KMS-11 (cell line): Measurements from ENCODE around the gene RIN1.

Source experiments
- H2AFZ ChIP-seq: fragments of 200-600 bp; sonication (generic); 2 replicates; pipeline ENCODE4 v1.6.1; 2016; ENCODE audit warnings: antibody characterized with exemption, mixed run types, low read depth
- H3K27ac ChIP-seq: fragments of 200-600 bp; sonication (generic); 2 replicates; pipeline ENCODE4 v1.6.1; 2016; ENCODE audit warnings: mild to moderate bottlenecking, mixed run types
- H3K27me3 ChIP-seq: fragments of 200-600 bp; sonication (generic); 2 replicates; pipeline ENCODE4 v1.6.1; 2017; ENCODE audit warnings: mild to moderate bottlenecking, low read depth, mixed run types, moderate library complexity; ENCODE audit not compliant: insufficient read depth
- H3K36me3 ChIP-seq: fragments of 200-600 bp; sonication (generic); 2 replicates; pipeline ENCODE4 v1.6.1; 2017; ENCODE audit warnings: mild to moderate bottlenecking, mixed run types; ENCODE audit not compliant: insufficient read depth
- H3K4me1 ChIP-seq: fragments of 200-600 bp; sonication (generic); 2 replicates; pipeline ENCODE4 v1.6.1; 2016; ENCODE audit warnings: mild to moderate bottlenecking, low read depth, mixed run types; ENCODE audit not compliant: poor library complexity, severe bottlenecking
- H3K4me2 ChIP-seq: fragments of 200-600 bp; sonication (generic); 2 replicates; pipeline ENCODE4 v1.7.0; 2016; ENCODE audit warnings: mild to moderate bottlenecking, mixed run types
- H3K4me3 ChIP-seq: fragments of 200-600 bp; sonication (generic); IDR thresholded peaks from 2 replicates; pipeline ENCODE4 v1.6.1; 2017; ENCODE audit warnings: low read depth, low read length, mixed read lengths; ENCODE audit not compliant: insufficient read depth
- H3K79me2 ChIP-seq: fragments of 200-600 bp; sonication (generic); 2 replicates; pipeline ENCODE4 v1.6.1; 2016; ENCODE audit warnings: low read depth, mixed run types; ENCODE audit not compliant: insufficient read depth
- H3K9ac ChIP-seq: fragments of 200-600 bp; sonication (generic); 2 replicates; pipeline ENCODE4 v1.6.1; 2016; ENCODE audit warnings: mild to moderate bottlenecking, mixed run types
- H4K20me1 ChIP-seq: fragments of 200-600 bp; sonication (generic); 2 replicates; pipeline ENCODE4 v1.6.1; 2016; ENCODE audit warnings: mild to moderate bottlenecking, mixed run types; ENCODE audit not compliant: insufficient read depth
- TF ChIP-seq, protein P1 (sequence below): fragments of 200-600 bp; sonication (generic); conservative IDR thresholded peaks from 2 replicates; pipeline ENCODE4 v1.6.1; 2017; ENCODE audit warnings: low read depth, mild to moderate bottlenecking, antibody characterized with exemption, low read length, moderate library complexity, mixed read lengths

The RIN1 gene

GRCh38 chr11:66338276-66339161 is 2.3 kb upstream of the RIN1 start:
- no peak overlapping the region for H3K4me2 ChIP-seq
- peaks cover 8% of the 10 kb centered on the region for H3K4me1 ChIP-seq
- no peak overlapping the region for H3K9ac ChIP-seq
- no peaks in the 10 kb centered on the region for H4K20me1 ChIP-seq
- no peak overlapping the region for H3K4me3 ChIP-seq
- H3K27ac ChIP-seq = no peak overlapping the region
- H3K79me2 ChIP-seq = peaks cover 6% of the 10 kb centered on the region; the same call in 1 of the 2 replicates
- TF ChIP-seq, protein P1, sequence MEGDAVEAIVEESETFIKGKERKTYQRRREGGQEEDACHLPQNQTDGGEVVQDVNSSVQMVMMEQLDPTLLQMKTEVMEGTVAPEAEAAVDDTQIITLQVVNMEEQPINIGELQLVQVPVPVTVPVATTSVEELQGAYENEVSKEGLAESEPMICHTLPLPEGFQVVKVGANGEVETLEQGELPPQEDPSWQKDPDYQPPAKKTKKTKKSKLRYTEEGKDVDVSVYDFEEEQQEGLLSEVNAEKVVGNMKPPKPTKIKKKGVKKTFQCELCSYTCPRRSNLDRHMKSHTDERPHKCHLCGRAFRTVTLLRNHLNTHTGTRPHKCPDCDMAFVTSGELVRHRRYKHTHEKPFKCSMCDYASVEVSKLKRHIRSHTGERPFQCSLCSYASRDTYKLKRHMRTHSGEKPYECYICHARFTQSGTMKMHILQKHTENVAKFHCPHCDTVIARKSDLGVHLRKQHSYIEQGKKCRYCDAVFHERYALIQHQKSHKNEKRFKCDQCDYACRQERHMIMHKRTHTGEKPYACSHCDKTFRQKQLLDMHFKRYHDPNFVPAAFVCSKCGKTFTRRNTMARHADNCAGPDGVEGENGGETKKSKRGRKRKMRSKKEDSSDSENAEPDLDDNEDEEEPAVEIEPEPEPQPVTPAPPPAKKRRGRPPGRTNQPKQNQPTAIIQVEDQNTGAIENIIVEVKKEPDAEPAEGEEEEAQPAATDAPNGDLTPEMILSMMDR = no peak
- peaks cover 5% of the 10 kb centered on the region; the same call in 1 of the 2 replicates for H3K27me3 ChIP-seq
- no peaks in the 10 kb centered on the region; the same call in 1 of the 2 replicates for H3K36me3 ChIP-seq
- no peak overlapping the region for H2AFZ ChIP-seq

DNA sequence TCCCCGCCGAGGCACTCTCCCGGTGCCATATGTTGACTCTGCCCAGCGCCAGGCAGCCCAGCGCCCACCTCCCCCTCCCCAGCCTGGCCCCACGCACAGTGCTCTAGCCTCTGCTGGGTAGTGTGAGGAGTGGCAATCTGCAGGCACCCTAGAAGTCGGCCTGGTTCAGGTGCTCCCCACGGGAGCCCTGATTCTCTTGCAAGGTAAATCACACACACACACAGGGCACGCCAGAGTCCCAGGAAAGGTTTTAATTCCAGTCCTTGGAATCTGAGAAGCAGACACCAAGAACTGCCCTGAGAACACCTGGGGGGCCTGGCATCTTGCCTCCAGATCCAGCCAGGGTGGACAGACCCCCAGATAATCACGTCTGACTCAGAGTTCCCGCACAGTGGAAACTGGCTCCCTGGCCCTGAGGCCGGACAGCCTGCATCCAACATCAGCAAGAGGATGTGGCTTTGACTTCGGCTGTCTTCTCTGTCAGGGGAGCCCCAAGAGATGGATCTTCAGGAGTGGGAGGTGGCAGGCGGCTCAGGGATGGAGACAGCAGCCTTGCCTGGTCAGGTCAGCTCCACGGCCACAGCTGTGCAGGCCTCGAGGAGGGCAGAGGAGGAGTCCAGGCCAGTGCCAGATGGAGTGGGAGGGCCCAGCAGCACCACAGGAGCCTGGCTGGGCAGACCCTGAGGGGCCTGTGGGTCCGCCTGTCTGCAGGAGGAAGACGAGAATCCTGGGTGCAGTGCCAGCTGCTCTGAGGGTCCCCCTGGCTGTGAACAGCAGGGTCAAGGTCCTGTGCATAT is 1.1 kb upstream of the RIN1 start:
- Histone ChIP-seq H3K27me3 (peaks cover 14% of the 10 kb centered on the region; the same call in 1 of the 2 replicates), H4K20me1 (no peaks in the 10 kb centered on the region), H3K27ac (no peak overlapping the region), H3K36me3 (no peaks in the 10 kb centered on the region), H3K4me3 (no peak overlapping the region), H3K4me2 (no peak overlapping the region), H2AFZ (no peak overlapping the region), H3K4me1 (peaks cover 6% of the 10 kb centered on the region), H3K79me2 (no peaks in the 10 kb centered on the region), H3K9ac (no peak overlapping the region)
- TF ChIP-seq, protein P1 = no peak

DNA sequence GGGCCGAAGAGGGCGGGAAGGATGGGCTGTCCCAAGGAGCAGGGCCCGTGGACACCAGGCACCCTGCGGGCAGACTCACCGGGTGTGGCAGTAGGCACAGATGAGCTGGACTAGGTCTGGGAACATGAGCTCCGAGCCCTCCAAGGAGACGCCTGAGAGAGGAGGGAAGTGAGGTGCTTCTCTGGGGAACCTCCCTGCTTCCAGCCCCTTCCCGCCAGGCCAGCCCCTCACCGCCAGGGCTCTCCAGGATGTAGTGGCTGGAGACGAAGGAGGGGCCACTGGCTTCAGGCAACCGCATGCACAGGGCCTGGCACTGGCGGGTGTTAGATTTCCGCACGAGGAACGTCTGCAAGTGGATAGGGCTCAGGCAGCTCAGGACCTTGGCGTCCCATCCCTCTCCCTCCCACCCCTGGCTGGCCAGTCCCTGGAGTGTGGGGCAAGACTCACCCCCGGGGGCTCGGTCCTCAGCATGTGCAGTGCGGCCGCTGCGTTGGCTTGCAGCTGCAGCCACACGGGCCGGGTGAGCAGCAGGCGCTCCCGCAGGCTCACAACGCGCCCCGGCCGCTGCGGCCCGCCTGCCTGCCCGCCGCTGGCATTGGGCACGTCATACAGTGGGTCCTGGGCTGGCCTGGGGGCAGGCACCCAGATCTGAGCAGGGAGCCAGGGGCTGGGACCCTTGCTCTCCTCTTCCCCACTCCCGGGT is 552 bp downstream of the RIN1 start:
- Histone ChIP-seq H3K27ac (no peak overlapping the region), H2AFZ (no peak overlapping the region), H3K79me2 (no peaks in the 10 kb centered on the region), H3K4me1 (peaks cover 6% of the 10 kb centered on the region), H3K4me2 (no peak overlapping the region), H4K20me1 (no peaks in the 10 kb centered on the region), H3K27me3 (peaks cover 25% of the 10 kb centered on the region; the same call in 1 of the 2 replicates), H3K36me3 (no peaks in the 10 kb centered on the region), H3K9ac (no peak overlapping the region), H3K4me3 (no peak overlapping the region)
- TF ChIP-seq, protein P1 = no peak

GRCh38 chr11:66334605-66335442 is 1.4 kb downstream of the RIN1 start:
- TF ChIP-seq, protein P1 = no peak
- no peak overlapping the region for H3K27ac ChIP-seq
- H3K4me1 ChIP-seq = peaks cover 6% of the 10 kb centered on the region
- no peaks in the 10 kb centered on the region for H4K20me1 ChIP-seq
- H3K36me3 ChIP-seq = no peaks in the 10 kb centered on the region
- no peak overlapping the region for H2AFZ ChIP-seq
- no peak overlapping the region for H3K4me2 ChIP-seq
- H3K79me2 ChIP-seq = no peaks in the 10 kb centered on the region
- no peak overlapping the region for H3K9ac ChIP-seq
- no peak overlapping the region for H3K4me3 ChIP-seq
- peaks cover 25% of the 10 kb centered on the region; the same call in 1 of the 2 replicates for H3K27me3 ChIP-seq
